Measurements from ENCODE around the gene PRCP. TPM values are rescaled to one million over a fixed set of nuclear protein-coding genes. Genes with fewer than 3 reads are reported as not detected.
A peak's percentile ranks its signal among the peaks of the same experiment; 100 is the strongest.

PRCP gene
- total RNA-seq, 1 experiment from 2014 or later = 57.0 TPM

- Histone ChIP-seq H3K27me3 (ENCODE audit: control insufficient read depth, insufficient read depth, low read length) (peaks cover 9% of the 10 kb centered on the region; the same call in 1 of the 2 replicates), H3K36me3 (ENCODE audit: control insufficient read depth, insufficient read depth, low read length) (no peaks in the 10 kb centered on the region), H3K9me3 (ENCODE audit: control insufficient read depth, insufficient read depth, low read depth, low read length) (no peaks in the 10 kb centered on the region), H3K4me1 (ENCODE audit: control insufficient read depth, insufficient read depth, low read length) (no peaks in the 10 kb centered on the region), H3K4me3 (ENCODE audit: low read depth in 2 of 2, low read length in 2 of 2) (no peak overlapping the region), H3K27ac (ENCODE audit: low read length) (no peak overlapping the region)
- POLR2A ChIA-PET = no interaction called here
- BruUV-seq (replicated peaks) = no TSS peak
- ATAC-seq (no peak), DNase-seq (ENCODE audit: low read depth, low spot score) (no peak)
- TF ChIP-seq CTCF (IDR thresholded peaks at IDR 0.05) = peak; percentile 33
- no peak for TF ChIP-seq SIN3A (IDR thresholded peaks at IDR 0.05; ENCODE audit: borderline replicate concordance, insufficient read depth, low read depth, low read length)
- in situ Hi-C loops (cut with HindIII; ENCODE audit: low pct_unique_long_range_greater_than_20kb, low sequenced_read_pairs) = no loop called here
- CTCF ChIA-PET = no interaction called here
- intact Hi-C loops (cut with micrococcal nuclease; ENCODE audit: unreplicated experiment) = no loop called here
Measured at GRCh38 chr11:82818409-82819043, 81.7 kb downstream of the PRCP start.

- no TSS peak for BruUV-seq (replicated peaks)
- Histone ChIP-seq H3K4me1 (ENCODE audit: control insufficient read depth, insufficient read depth, low read length) (no peaks in the 10 kb centered on the region), H3K4me3 (ENCODE audit: low read depth in 2 of 2, low read length in 2 of 2) (no peak overlapping the region), H3K36me3 (ENCODE audit: control insufficient read depth, insufficient read depth, low read length) (no peaks in the 10 kb centered on the region), H3K27ac (ENCODE audit: low read length) (no peak overlapping the region), H3K9me3 (ENCODE audit: control insufficient read depth, insufficient read depth, low read depth, low read length) (no peaks in the 10 kb centered on the region), H3K27me3 (ENCODE audit: control insufficient read depth, insufficient read depth, low read length) (peaks cover 9% of the 10 kb centered on the region; the same call in 1 of the 2 replicates)
- CTCF ChIA-PET = no interaction called here
- intact Hi-C loops (cut with micrococcal nuclease; ENCODE audit: unreplicated experiment) = no loop called here
- DNase-seq (ENCODE audit: low read depth, low spot score) (no peak), ATAC-seq (no peak)
- TF ChIP-seq SIN3A (IDR thresholded peaks at IDR 0.05; ENCODE audit: borderline replicate concordance, insufficient read depth, low read depth, low read length) (no peak), POLR2AphosphoS5 (IDR thresholded peaks at IDR 0.05; ENCODE audit: low read depth, low read length) (no peak), CTCF (IDR thresholded peaks at IDR 0.05) (no peak), TCF7L2 (IDR thresholded peaks at IDR 0.05; ENCODE audit: low read depth, low read length) (no peak), REST (IDR thresholded peaks at IDR 0.05; ENCODE audit: insufficient read depth in 1 of 2, low read depth in 2 of 2, low read length in 1 of 2) (no peak)
- POLR2A ChIA-PET = no interaction called here
- in situ Hi-C loops (cut with HindIII; ENCODE audit: low pct_unique_long_range_greater_than_20kb, low sequenced_read_pairs) = no loop called here
Measured at GRCh38 chr11:82815406-82815805, 84.8 kb downstream of the PRCP start.
